ENCODE results near the gene NCAM2.

The NCAM2 gene

DNA sequence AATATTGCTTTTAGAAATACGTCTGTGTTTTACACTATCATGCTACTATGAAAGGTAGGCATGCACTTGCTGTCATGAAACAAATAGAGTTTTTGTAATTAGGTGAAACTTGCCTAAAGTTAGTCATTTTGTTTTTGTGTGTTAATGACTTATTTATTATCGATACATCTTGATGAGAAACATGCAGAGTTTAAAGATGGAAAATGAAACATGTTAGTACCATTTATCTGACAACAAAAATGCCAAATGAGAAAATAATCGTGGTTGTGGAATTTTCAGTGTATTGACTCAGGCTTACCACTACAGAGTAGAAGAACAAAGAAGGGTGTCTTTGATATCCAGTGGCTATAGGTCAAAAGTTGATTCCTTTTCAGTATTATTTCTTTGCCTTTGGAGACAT lies 105.5 kb downstream of the NCAM2 start:
- TF ChIP-seq POLR2AphosphoS5 (IDR thresholded peaks at IDR 0.05; ENCODE audit: low read depth): no peak
- TF ChIP-seq, protein P1, sequence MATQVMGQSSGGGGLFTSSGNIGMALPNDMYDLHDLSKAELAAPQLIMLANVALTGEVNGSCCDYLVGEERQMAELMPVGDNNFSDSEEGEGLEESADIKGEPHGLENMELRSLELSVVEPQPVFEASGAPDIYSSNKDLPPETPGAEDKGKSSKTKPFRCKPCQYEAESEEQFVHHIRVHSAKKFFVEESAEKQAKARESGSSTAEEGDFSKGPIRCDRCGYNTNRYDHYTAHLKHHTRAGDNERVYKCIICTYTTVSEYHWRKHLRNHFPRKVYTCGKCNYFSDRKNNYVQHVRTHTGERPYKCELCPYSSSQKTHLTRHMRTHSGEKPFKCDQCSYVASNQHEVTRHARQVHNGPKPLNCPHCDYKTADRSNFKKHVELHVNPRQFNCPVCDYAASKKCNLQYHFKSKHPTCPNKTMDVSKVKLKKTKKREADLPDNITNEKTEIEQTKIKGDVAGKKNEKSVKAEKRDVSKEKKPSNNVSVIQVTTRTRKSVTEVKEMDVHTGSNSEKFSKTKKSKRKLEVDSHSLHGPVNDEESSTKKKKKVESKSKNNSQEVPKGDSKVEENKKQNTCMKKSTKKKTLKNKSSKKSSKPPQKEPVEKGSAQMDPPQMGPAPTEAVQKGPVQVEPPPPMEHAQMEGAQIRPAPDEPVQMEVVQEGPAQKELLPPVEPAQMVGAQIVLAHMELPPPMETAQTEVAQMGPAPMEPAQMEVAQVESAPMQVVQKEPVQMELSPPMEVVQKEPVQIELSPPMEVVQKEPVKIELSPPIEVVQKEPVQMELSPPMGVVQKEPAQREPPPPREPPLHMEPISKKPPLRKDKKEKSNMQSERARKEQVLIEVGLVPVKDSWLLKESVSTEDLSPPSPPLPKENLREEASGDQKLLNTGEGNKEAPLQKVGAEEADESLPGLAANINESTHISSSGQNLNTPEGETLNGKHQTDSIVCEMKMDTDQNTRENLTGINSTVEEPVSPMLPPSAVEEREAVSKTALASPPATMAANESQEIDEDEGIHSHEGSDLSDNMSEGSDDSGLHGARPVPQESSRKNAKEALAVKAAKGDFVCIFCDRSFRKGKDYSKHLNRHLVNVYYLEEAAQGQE (IDR thresholded peaks at IDR 0.05; ENCODE audit: insufficient replicate concordance, low read depth): no peak
- TF ChIP-seq SPI1 (IDR thresholded peaks at IDR 0.05; ENCODE audit: borderline replicate concordance, low read depth): no peak
- TF ChIP-seq GABPA (IDR thresholded peaks at IDR 0.05; ENCODE audit: low read depth): no peak
- TF ChIP-seq, protein P2, sequence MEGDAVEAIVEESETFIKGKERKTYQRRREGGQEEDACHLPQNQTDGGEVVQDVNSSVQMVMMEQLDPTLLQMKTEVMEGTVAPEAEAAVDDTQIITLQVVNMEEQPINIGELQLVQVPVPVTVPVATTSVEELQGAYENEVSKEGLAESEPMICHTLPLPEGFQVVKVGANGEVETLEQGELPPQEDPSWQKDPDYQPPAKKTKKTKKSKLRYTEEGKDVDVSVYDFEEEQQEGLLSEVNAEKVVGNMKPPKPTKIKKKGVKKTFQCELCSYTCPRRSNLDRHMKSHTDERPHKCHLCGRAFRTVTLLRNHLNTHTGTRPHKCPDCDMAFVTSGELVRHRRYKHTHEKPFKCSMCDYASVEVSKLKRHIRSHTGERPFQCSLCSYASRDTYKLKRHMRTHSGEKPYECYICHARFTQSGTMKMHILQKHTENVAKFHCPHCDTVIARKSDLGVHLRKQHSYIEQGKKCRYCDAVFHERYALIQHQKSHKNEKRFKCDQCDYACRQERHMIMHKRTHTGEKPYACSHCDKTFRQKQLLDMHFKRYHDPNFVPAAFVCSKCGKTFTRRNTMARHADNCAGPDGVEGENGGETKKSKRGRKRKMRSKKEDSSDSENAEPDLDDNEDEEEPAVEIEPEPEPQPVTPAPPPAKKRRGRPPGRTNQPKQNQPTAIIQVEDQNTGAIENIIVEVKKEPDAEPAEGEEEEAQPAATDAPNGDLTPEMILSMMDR (IDR thresholded peaks at IDR 0.05; ENCODE audit: insufficient read depth, low read length): no peak
- no peak for DNase-seq (ENCODE audit: low read depth in 1 of 2, low spot score in 1 of 2)
- no peak overlapping the region for H3K27ac ChIP-seq (replicated peaks)
- no peak overlapping the region for H3K4me3 ChIP-seq (replicated peaks; ENCODE audit: insufficient read depth, low read length)
- no peaks in the 10 kb centered on the region for H3K27me3 ChIP-seq (ENCODE audit: insufficient read depth, poor library complexity, severe bottlenecking)

DNA sequence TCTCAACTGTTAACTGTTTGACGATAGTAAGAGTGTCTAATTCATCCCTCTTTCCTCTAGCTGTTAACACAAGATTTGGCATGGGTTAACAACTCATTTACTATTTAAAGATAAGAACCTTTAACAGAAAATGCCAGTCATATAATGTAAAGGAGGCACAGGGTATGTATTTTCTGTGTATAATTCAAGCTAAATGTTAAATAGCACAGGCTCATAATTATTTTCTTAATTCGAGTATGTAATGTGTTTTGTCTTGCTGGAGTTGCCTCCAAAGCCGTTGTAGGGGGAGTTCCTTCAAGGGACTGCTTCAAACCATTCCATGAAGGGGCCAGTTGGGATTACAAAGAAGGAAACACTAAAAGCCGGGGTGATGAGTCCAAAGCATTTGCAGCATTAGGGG lies 111.5 kb downstream of the NCAM2 start:
- no peak for TF ChIP-seq SPI1 (IDR thresholded peaks at IDR 0.05; ENCODE audit: borderline replicate concordance, low read depth)
- TF ChIP-seq, protein P1 (IDR thresholded peaks at IDR 0.05; ENCODE audit: insufficient replicate concordance, low read depth): no peak
- Histone ChIP-seq H3K27me3 (ENCODE audit: insufficient read depth, poor library complexity, severe bottlenecking) (no peaks in the 10 kb centered on the region), H3K27ac (replicated peaks) (no peak overlapping the region), H3K4me3 (replicated peaks; ENCODE audit: insufficient read depth, low read length) (no peak overlapping the region)
- DNase-seq (ENCODE audit: low read depth in 1 of 2, low spot score in 1 of 2): no peak

DNA sequence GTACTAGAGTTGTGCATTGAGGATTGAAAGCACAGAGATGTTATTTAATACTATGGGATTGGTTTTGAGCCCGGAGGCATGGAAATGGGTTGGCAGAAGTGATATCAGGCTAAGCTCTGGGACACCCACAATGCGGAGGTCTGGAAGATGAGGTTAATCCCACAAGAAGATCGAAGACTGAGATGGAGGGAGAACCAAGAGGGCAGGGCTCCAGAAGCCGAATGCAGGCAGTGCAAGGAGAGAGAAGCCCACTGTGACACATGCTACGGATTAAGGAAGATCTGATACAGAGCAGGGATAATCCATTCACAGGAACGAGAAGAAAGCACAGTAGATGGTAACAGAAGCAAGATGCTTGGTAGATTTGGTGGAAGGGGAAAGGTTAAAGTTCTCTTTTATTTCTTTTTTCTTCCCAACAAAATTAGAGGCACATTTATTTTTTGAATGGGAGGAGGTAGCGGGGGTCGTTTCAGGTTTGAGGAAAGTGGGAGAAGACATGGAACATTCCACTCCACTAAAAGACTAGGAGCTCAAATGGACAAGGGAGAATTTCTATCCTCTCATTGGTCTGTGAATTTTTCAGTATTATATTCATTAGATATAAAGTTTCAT lies 113.2 kb downstream of the NCAM2 start:
- Histone ChIP-seq H3K4me3 (replicated peaks; ENCODE audit: insufficient read depth, low read length) (no peak overlapping the region), H3K27ac (replicated peaks) (no peak overlapping the region), H3K27me3 (ENCODE audit: insufficient read depth, poor library complexity, severe bottlenecking) (no peaks in the 10 kb centered on the region)
- no peak for TF ChIP-seq SPI1 (IDR thresholded peaks at IDR 0.05; ENCODE audit: borderline replicate concordance, low read depth)
- TF ChIP-seq, protein P2 (IDR thresholded peaks at IDR 0.05; ENCODE audit: insufficient read depth, low read length): no peak
- TF ChIP-seq, protein P1 (IDR thresholded peaks at IDR 0.05; ENCODE audit: insufficient replicate concordance, low read depth): no peak
- no peak for DNase-seq (ENCODE audit: low read depth in 1 of 2, low spot score in 1 of 2)

All from HL-60 (cell line).